ENCODE data around the gene ACKR2.

The ACKR2 gene

DNA sequence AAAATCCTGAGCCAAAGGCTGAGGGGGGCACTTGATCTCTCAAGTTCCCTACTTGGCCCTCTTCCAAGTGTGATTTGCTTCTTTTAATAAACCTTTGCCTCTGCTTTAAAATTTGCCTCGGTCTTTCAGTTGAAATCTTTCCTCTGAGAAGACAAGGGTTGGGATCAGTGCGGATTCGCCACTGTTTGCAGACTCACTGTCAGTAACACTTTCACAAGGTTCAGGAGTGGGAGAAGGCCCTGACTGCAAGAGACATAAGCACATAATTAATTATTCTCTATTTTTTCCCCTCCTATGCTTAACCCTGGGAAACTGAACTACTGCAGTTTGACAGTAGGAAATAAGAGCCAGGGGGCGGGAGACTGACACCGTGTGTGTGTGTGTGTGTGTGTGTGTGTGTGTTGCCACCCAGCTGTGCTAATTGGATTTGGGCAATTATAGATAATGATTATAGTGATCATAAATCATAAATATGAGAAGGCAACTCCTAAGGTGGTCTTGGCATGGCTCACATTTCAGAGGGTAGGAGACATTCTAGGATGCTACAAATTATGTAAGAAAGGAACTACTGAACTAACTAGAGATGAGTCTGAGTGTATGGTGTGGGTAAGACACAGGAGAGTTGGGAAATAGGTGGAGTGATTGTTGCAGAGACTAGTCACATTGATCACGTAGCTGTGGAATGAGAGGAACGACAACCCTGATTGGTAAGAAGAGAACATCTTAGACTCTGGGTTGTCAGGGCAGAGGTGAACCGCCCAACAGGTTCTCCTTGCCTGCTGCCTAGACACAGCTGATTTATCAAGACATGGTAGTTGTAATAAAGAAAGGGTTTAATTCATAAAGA is 91.2 kb downstream of the ACKR2 start:
- Mint-ChIP-seq H3K27ac (no peak overlapping the region), H3K36me3 (no peaks in the 10 kb centered on the region), H3K4me3 (no peak overlapping the region), H3K9me3 (peaks cover 11% of the 10 kb centered on the region), H3K4me1 (no peaks in the 10 kb centered on the region)
- peak; percentile 16 for ATAC-seq
- DNase-seq (ENCODE audit: low spot score in 2 of 2) = no peak

GRCh38 chr3:42901073-42901415 is 91.8 kb downstream of the ACKR2 start:
- ATAC-seq (peak; percentile 34), DNase-seq (ENCODE audit: low spot score in 2 of 2) (no peak)
- Mint-ChIP-seq H3K4me1 (no peaks in the 10 kb centered on the region), H3K9me3 (peaks cover 11% of the 10 kb centered on the region), H3K36me3 (no peaks in the 10 kb centered on the region), H3K27ac (no peak overlapping the region), H3K4me3 (no peak overlapping the region)

GRCh38 chr3:42902257-42902656 is 93.0 kb downstream of the ACKR2 start:
- DNase-seq (ENCODE audit: low spot score in 2 of 2) (no peak), ATAC-seq (no peak)
- H3K4me3 Mint-ChIP-seq = no peak overlapping the region
- H3K9me3 Mint-ChIP-seq = peaks cover 11% of the 10 kb centered on the region
- H3K36me3 Mint-ChIP-seq = no peaks in the 10 kb centered on the region
- H3K4me1 Mint-ChIP-seq = peaks cover 7% of the 10 kb centered on the region
- no peak overlapping the region for H3K27ac Mint-ChIP-seq

- Mint-ChIP-seq H3K4me3 (no peak overlapping the region), H3K27ac (no peak overlapping the region), H3K36me3 (no peaks in the 10 kb centered on the region), H3K9me3 (peaks cover 11% of the 10 kb centered on the region), H3K4me1 (peaks cover 7% of the 10 kb centered on the region)
- ATAC-seq (no peak), DNase-seq (ENCODE audit: low spot score in 2 of 2) (no peak)
Observed at GRCh38 chr3:42904076-42904475, 94.8 kb downstream of the ACKR2 start.

- Mint-ChIP-seq H3K4me3 (peak overlapping the region; percentile 58), H3K36me3 (no peaks in the 10 kb centered on the region), H3K4me1 (peaks cover 7% of the 10 kb centered on the region), H3K27ac (no peak overlapping the region), H3K9me3 (peaks cover 11% of the 10 kb centered on the region)
- no peak for DNase-seq (ENCODE audit: low spot score in 2 of 2)
- peak; percentile 24 for ATAC-seq
Observed at GRCh38 chr3:42905740-42906069, 96.5 kb downstream of the ACKR2 start.

DNA sequence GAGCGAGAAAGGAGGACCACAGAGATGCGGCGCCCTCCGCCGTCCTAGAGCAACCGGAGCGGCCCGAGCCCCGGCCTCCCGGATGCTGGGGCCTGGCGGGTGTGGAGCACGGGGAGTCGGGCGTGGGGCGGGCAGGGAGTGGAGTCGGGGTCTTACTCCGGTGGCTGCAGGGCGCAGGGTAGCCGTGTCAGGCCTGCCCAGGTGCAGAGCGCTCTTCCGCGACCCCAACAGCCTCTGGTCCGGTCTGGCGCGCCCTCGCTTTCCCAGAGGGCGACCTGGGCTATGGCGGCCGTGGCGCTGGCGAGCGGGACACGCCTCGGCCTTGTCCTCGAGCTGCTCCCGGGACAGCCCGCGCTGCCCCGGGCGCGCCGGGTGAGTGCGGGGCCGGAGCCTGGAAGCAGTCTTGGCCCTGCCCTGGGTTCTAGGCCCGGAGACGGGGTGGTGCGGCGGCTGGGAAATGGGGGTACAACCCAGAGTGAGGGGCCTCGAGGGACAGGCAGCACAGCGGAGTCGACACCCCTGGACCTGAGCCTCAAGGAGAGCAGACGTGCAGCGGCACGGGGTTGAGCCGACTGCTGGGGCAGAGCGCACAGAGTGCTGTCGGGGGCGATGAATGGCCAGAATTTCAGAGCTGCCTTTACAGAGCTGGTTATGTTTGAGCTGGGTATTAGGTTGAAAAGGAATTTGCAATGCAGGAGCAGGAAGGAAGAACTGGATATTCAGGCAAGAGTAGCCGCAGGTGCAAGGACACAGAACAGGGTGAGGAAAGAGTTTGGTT is 97.0 kb downstream of the ACKR2 start, which contains the start of gene ZNF662:
Gene ZNF662 (plus strand): TSS at position 73 of the 778 bp plus-strand sequence. CDS start 1,973 bp downstream, outside the sequence.
- no peaks in the 10 kb centered on the region for H3K36me3 Mint-ChIP-seq
- H3K4me3 Mint-ChIP-seq = peak within 1 kb of the TSS; percentile 58
- H3K9me3 Mint-ChIP-seq = peaks cover 11% of the 10 kb centered on the region
- ATAC-seq (peak; percentile 36), DNase-seq (ENCODE audit: low spot score in 2 of 2) (no peak)
- H3K4me1 Mint-ChIP-seq = peaks cover 7% of the 10 kb centered on the region
- H3K27ac Mint-ChIP-seq = no peak within 1 kb of the TSS

DNA sequence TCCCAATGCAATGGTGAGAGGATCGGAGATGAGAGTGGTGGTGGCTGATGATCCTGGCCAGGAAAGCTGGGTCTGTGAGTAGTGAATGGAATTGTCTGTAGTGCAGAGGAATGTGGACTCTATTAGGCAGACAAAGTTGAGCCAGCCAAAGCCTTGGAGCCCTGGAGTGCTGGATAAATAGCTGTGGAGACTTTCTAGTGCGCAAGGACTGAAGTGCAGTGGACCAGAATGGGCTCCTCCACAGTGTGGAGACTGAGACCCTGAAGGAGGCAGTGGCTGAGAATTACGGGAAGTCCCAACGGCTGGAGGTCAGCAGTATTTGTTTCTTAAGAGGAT is 97.6 kb downstream of the ACKR2 start:
- ATAC-seq (no peak), DNase-seq (ENCODE audit: low spot score in 2 of 2) (no peak)
- peaks cover 7% of the 10 kb centered on the region for H3K4me1 Mint-ChIP-seq
- H3K9me3 Mint-ChIP-seq = peaks cover 11% of the 10 kb centered on the region
- no peak overlapping the region for H3K27ac Mint-ChIP-seq
- no peak overlapping the region for H3K4me3 Mint-ChIP-seq
- no peaks in the 10 kb centered on the region for H3K36me3 Mint-ChIP-seq

DNA sequence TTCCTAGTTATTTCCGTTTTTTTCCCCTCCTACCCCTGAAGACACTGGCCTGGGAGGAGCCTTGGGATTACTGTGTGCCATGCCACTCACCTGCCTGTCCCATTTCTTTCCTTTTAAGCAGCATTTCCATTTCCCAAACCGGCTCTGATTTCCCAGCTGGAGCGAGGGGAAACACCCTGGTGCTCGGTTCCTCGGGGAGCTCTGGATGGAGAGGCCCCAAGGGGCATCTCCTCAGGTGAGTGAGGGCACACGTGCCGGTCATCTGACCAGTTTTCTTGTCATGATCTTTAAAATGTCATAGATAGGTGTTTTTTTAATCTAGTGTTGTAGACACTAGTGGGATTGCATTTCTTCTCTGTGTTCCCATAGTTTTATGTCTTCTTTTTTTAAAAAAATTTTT is 99.4 kb downstream of the ACKR2 start:
- H3K9me3 Mint-ChIP-seq = peaks cover 8% of the 10 kb centered on the region

DNA sequence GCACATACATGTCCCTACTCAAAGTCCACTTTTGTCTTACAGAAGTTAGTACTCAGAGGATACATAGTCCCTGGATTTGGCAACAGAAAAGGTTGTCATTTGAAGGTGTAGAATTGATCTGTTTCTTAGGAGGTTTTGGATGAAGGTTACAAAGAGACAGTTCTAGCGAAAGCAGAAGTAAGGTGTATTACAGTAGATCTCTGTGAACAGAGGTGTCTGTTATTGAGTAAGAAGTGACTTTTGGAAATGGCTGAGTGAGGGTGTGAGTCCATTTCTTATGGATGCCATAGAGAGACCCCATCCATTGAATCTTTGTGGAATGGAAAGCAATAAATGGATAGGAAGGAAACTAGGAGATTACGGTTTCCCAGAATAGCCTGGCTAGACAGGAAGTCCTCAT is 102.3 kb downstream of the ACKR2 start:
- H3K9me3 Mint-ChIP-seq = peaks cover 11% of the 10 kb centered on the region
- no peak overlapping the region for H3K4me3 Mint-ChIP-seq
- no peak for DNase-seq (ENCODE audit: low spot score in 2 of 2)
- H3K36me3 Mint-ChIP-seq = no peaks in the 10 kb centered on the region
- peaks cover 4% of the 10 kb centered on the region for H3K4me1 Mint-ChIP-seq
- ATAC-seq = no peak
- no peak overlapping the region for H3K27ac Mint-ChIP-seq

More for the DNA sequence above, 99.4 kb downstream of the ACKR2 start:
- no peak for ATAC-seq
- no peaks in the 10 kb centered on the region for H3K36me3 Mint-ChIP-seq
- no peak for DNase-seq (ENCODE audit: low spot score in 2 of 2)
- peaks cover 7% of the 10 kb centered on the region for H3K4me1 Mint-ChIP-seq
- no peak overlapping the region for H3K4me3 Mint-ChIP-seq
- no peak overlapping the region for H3K27ac Mint-ChIP-seq

DNA sequence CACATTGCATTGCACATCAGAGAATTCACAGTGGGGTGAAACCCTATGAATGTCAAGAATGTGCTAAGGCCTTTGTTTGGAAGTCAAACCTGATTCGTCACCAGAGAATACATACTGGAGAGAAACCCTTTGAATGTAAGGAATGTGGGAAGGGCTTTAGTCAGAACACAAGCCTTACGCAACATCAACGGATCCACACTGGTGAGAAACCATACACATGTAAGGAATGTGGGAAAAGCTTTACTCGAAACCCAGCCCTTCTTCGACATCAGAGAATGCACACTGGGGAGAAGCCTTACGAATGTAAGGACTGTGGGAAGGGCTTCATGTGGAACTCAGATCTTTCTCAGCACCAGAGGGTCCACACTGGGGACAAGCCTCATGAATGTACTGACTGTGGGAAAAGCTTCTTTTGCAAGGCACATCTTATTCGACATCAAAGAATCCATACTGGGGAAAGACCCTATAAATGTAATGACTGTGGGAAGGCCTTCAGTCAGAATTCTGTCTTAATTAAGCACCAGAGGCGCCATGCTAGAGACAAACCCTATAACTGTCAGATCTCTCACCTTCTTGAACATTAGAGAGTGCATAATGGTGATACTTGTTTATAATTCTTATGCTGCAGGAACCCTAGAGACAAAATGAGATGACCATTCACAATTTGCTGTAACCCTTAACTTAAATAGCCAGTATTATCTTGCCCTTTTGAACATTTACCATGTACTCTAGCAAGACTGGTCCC is 105.7 kb downstream of the ACKR2 start:
- Mint-ChIP-seq H3K4me3 (no peak overlapping the region), H3K4me1 (no peaks in the 10 kb centered on the region), H3K27ac (no peak overlapping the region), H3K9me3 (peaks cover 11% of the 10 kb centered on the region), H3K36me3 (no peaks in the 10 kb centered on the region)
- DNase-seq (ENCODE audit: low spot score in 2 of 2) (no peak), ATAC-seq (no peak)

Measured in stimulated activated effector memory CD8-positive, alpha-beta T cell treated with anti-CD3 and anti-CD28 coated beads, Interleukin-12 subunit alpha, Interleukin-12 subunit beta, amount 100 ng/mL, for 72 hours (primary cell).